Upper lobe of left lung (tissue), 4 donors: ENCODE results near the gene ATP2B1.

Experiments used
- EP300 ChIP-seq, 4 donors: sonication (generic); formaldehyde crosslinking; IDR thresholded peaks; one replicate each; pipeline ENCODE4 v1.5.1; 2017; ENCODE audit warnings: antibody characterized with exemption in 4 of 4, control low read depth in 2 of 4
- POLR2A ChIP-seq, 4 donors: fragments of 450-650 bp; IDR thresholded peaks; one replicate each; pipeline ENCODE4 v1.5.1; 2016 to 2017; ENCODE audit warnings: antibody characterized with exemption in 4 of 4, mild to moderate bottlenecking in 2 of 4
- POLR2AphosphoS5 ChIP-seq, 2 donors: sonication (generic); formaldehyde crosslinking; IDR thresholded peaks; one replicate each; pipeline ENCODE4 v1.5.1; 2017; ENCODE audit warnings: antibody characterized with exemption in 2 of 2
- TF ChIP-seq, protein P1 (sequence below), 6 experiments: fragments of 450-650 bp in 4 of 6; fragments of 200-600 bp in 2 of 6; sonication (generic) in 2 of 6; IDR thresholded peaks; one replicate each; pipeline ENCODE4 v1.5.1; 2016 to 2019; ENCODE audit warnings: antibody characterized with exemption in 6 of 6

DNA sequence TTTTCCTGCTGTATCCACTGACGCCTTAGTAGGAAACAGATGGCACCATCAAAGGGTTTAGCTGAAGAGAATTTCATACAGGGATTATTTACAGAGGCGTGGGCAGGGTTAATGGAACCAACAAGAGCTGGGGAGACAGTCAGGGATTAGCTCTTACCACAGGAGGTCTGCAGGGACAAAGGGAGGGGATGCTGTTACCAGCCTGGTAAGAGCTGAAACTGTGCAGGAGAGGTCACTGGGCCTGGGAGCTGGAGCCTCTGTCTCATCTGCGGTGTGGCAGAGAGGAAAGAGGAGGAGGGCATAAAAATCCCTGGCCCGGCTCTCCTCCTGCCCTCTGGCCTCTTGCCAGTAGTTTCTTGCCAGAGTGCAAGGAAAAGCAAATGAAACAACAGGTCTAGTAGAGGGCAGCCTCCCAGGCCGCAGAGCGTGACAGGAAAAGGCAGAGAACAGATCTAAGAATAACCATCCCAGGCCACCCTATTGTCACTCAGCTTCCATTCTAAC is 163.9 kb downstream of the ATP2B1 start:
- TF ChIP-seq, protein P1, sequence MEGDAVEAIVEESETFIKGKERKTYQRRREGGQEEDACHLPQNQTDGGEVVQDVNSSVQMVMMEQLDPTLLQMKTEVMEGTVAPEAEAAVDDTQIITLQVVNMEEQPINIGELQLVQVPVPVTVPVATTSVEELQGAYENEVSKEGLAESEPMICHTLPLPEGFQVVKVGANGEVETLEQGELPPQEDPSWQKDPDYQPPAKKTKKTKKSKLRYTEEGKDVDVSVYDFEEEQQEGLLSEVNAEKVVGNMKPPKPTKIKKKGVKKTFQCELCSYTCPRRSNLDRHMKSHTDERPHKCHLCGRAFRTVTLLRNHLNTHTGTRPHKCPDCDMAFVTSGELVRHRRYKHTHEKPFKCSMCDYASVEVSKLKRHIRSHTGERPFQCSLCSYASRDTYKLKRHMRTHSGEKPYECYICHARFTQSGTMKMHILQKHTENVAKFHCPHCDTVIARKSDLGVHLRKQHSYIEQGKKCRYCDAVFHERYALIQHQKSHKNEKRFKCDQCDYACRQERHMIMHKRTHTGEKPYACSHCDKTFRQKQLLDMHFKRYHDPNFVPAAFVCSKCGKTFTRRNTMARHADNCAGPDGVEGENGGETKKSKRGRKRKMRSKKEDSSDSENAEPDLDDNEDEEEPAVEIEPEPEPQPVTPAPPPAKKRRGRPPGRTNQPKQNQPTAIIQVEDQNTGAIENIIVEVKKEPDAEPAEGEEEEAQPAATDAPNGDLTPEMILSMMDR (IDR thresholded peaks at IDR 0.05), result no peak
- TF ChIP-seq POLR2A (IDR thresholded peaks at IDR 0.05), result no peak
- TF ChIP-seq POLR2AphosphoS5 (IDR thresholded peaks at IDR 0.05), result no peak
- no peak for TF ChIP-seq EP300 (IDR thresholded peaks at IDR 0.05)
